ENCODE data around the gene TNFRSF11A.

The TNFRSF11A gene

DNA sequence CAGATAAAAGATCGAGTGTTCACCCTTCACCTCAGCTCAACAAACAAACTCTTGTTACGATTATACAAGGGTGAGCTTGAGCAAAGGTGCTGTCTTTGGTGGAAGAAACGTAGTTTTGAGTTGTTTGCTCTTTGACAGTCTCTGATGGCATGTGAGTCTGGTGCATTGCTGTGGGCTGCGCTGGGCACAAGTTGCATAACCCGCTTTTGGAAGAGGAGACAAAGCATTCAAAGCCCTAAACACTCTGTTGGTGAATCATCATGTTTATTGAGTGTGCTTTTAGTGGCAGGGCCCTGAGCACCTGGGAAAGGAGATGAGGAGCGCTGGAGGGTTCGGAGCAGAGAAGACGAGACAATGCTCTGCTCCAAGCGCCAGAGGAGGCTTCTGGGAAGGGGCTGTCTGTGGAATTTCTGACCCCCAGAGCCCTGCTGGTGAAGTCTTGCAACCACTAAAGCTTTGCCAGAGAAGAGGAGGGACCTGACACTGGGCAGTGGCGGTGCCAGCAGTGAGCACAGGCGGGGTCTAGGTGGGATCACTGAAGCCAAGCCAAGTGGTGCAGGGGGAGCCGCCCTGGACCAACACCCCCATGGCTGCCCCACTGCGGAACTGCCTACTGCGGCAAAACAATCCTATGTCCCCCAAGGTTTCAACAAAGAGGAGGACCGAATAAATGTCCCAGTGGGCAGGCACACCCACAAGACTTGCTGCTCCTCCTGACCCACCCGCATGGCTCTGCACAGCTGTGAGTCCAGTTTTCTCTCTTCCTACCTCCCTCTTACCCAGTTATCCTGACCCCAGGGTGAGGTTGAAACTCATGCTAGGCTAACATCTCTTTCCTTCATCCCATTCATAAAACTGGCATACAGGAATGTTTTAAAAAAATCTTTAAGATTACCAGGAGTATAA lies 64.0 kb downstream of the TNFRSF11A start:
- Histone ChIP-seq H2AFZ (ENCODE audit: low read depth, low read length) (no peak overlapping the region), H4K20me1 (ENCODE audit: insufficient read depth, low read length) (no peaks in the 10 kb centered on the region), H3K4me3 (ENCODE audit: low read depth in 1 of 2, low read length in 2 of 2) (no peak overlapping the region), H3K4me1 (ENCODE audit: insufficient read depth, low read length) (no peaks in the 10 kb centered on the region), H3K27ac (ENCODE audit: low read length) (no peak overlapping the region), H3K27me3 (ENCODE audit: insufficient read depth, low read length, poor library complexity) (peaks cover 3% of the 10 kb centered on the region), H3K9me3 (ENCODE audit: insufficient read depth, low read length, severe bottlenecking) (no peaks in the 10 kb centered on the region), H3K9ac (ENCODE audit: low read depth, low read length) (no peak overlapping the region), H3K79me2 (ENCODE audit: insufficient read depth, low read length) (no peaks in the 10 kb centered on the region), H3K36me3 (ENCODE audit: insufficient read depth, low read length) (no peaks in the 10 kb centered on the region), H3K4me2 (ENCODE audit: insufficient read depth, low read length) (no peak overlapping the region)
- DNase-seq (no peak), ATAC-seq (ENCODE audit: insufficient read depth, low read depth) (no peak)
- TF ChIP-seq, protein P1, sequence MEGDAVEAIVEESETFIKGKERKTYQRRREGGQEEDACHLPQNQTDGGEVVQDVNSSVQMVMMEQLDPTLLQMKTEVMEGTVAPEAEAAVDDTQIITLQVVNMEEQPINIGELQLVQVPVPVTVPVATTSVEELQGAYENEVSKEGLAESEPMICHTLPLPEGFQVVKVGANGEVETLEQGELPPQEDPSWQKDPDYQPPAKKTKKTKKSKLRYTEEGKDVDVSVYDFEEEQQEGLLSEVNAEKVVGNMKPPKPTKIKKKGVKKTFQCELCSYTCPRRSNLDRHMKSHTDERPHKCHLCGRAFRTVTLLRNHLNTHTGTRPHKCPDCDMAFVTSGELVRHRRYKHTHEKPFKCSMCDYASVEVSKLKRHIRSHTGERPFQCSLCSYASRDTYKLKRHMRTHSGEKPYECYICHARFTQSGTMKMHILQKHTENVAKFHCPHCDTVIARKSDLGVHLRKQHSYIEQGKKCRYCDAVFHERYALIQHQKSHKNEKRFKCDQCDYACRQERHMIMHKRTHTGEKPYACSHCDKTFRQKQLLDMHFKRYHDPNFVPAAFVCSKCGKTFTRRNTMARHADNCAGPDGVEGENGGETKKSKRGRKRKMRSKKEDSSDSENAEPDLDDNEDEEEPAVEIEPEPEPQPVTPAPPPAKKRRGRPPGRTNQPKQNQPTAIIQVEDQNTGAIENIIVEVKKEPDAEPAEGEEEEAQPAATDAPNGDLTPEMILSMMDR (IDR thresholded peaks at IDR 0.05; ENCODE audit: borderline replicate concordance, extremely low read depth, low read length, poor library complexity, severe bottlenecking): no peak
- no peak for TF ChIP-seq EZH2 (IDR thresholded peaks at IDR 0.05; ENCODE audit: borderline replicate concordance, low read depth, low read length, severe bottlenecking)

DNA sequence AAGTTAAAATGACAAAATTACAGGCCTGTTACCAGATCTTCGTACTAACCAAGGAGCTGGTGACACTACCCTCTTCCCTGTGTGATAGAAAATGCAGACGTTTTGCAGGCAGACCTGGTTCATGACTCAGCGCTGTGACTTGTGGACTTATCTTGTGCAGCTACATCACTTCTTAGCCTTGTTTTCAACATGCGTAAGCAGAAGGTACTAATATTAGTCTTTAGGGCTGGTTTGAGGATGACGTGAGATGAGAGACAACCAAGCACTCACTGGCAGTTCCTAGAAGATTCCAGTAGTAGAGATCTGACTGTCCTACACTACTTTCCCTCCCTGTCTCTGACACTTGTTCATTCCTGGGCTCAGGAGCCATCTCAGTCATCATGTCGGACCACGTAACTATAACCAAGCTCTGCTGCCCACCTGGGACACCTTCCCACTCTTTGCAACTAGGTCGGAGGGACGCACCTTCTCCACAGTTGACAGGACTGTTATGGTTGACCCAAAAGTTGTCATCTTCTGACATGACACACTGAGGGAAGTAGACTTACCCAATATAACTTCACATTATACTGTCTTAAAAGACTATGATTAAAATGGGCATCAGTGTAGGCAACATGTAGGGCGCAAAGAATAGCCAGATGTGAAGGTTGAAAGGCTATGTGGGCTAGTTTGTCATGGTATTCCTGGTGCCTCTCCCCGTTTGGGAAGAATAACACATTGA lies 64.8 kb downstream of the TNFRSF11A start:
- Histone ChIP-seq H3K36me3 (ENCODE audit: insufficient read depth, low read length) (no peaks in the 10 kb centered on the region), H3K4me3 (ENCODE audit: low read depth in 1 of 2, low read length in 2 of 2) (no peak overlapping the region), H3K27me3 (ENCODE audit: insufficient read depth, low read length, poor library complexity) (peaks cover 3% of the 10 kb centered on the region), H3K9ac (ENCODE audit: low read depth, low read length) (no peak overlapping the region), H3K79me2 (ENCODE audit: insufficient read depth, low read length) (no peaks in the 10 kb centered on the region), H4K20me1 (ENCODE audit: insufficient read depth, low read length) (no peaks in the 10 kb centered on the region), H3K4me1 (ENCODE audit: insufficient read depth, low read length) (no peaks in the 10 kb centered on the region), H2AFZ (ENCODE audit: low read depth, low read length) (no peak overlapping the region), H3K27ac (ENCODE audit: low read length) (no peak overlapping the region), H3K9me3 (ENCODE audit: insufficient read depth, low read length, severe bottlenecking) (no peaks in the 10 kb centered on the region), H3K4me2 (ENCODE audit: insufficient read depth, low read length) (no peak overlapping the region)
- ATAC-seq (ENCODE audit: insufficient read depth, low read depth) (no peak), DNase-seq (no peak)
- no peak for TF ChIP-seq EZH2 (IDR thresholded peaks at IDR 0.05; ENCODE audit: borderline replicate concordance, low read depth, low read length, severe bottlenecking)

DNA sequence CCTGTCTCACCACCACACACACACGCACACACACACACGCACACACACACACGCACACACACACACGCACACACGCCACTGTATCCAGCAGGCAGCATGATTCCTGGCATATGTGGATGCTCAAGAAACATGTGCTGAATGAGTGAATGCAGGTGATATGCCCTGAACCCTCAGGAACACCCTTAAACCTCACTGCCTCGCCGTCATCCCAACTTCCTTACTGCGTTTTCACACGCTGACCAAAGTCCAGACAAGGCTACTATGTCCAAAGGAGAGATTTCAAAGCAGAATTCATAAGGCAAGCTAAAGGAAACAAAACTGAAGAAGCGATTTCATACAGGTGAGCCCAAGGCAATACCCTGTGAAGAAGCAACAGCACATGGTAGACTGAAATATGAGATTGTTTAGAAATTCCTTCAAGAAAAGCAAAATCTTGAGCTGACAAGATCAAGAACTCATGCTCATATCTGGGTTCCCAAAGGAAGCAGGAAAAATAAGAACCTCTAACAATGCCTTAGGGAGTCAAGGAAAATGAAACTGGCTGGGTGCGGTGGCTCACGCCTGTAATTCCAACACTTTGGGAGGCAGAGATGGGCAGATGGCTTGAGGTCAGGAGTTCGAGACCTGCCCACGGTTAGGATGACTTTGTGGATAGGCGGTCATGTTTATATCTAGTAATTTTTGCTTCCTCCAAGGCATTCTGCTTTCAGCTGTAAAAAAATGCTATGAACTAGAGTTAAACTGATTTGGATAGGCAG lies 69.1 kb downstream of the TNFRSF11A start:
- Histone ChIP-seq H3K9ac (ENCODE audit: low read depth, low read length) (no peak overlapping the region), H3K9me3 (ENCODE audit: insufficient read depth, low read length, severe bottlenecking) (no peaks in the 10 kb centered on the region), H3K4me1 (ENCODE audit: insufficient read depth, low read length) (no peaks in the 10 kb centered on the region), H2AFZ (ENCODE audit: low read depth, low read length) (no peak overlapping the region), H3K27me3 (ENCODE audit: insufficient read depth, low read length, poor library complexity) (peaks cover 2% of the 10 kb centered on the region), H3K79me2 (ENCODE audit: insufficient read depth, low read length) (no peaks in the 10 kb centered on the region), H3K4me2 (ENCODE audit: insufficient read depth, low read length) (no peak overlapping the region), H3K27ac (ENCODE audit: low read length) (no peak overlapping the region), H3K36me3 (ENCODE audit: insufficient read depth, low read length) (no peaks in the 10 kb centered on the region), H3K4me3 (ENCODE audit: low read depth in 1 of 2, low read length in 2 of 2) (no peak overlapping the region), H4K20me1 (ENCODE audit: insufficient read depth, low read length) (no peaks in the 10 kb centered on the region)
- DNase-seq (no peak), ATAC-seq (ENCODE audit: insufficient read depth, low read depth) (no peak)
- TF ChIP-seq, protein P1 (IDR thresholded peaks at IDR 0.05; ENCODE audit: borderline replicate concordance, extremely low read depth, low read length, poor library complexity, severe bottlenecking): no peak
- TF ChIP-seq EZH2 (IDR thresholded peaks at IDR 0.05; ENCODE audit: borderline replicate concordance, low read depth, low read length, severe bottlenecking): no peak
